ENCODE data around the gene GRID1.

- TF ChIP-seq POLR2AphosphoS5 (IDR thresholded peaks at IDR 0.05; ENCODE audit: borderline replicate concordance, low read depth, low read length) (no peak), EZH2 (IDR thresholded peaks at IDR 0.05) (no peak), FOXP2 (optimal IDR thresholded peaks at IDR 0.05; ENCODE audit: control extremely low read depth, extremely low read length, insufficient read depth) (no peak)
Observed at GRCh38 chr10:86340176-86340990, 26.2 kb downstream of the GRID1 start.
